Prostate gland (tissue), 2 donors: ENCODE measurements around the gene ELK1.

Experiments used
- CTCF ChIP-seq, 4 experiments: fragments of 200-600 bp in 2 of 4; fragments of 450-650 bp in 2 of 4; sonication (generic) in 2 of 4; IDR thresholded peaks; 1 replicate in 3 of 4; 2 replicates in 1 of 4; pipeline ENCODE4 v1.5.1; 2016 to 2019; ENCODE audit warnings: antibody characterized with exemption in 4 of 4, mild to moderate bottlenecking in 2 of 4, moderate library complexity in 2 of 4
- POLR2A ChIP-seq: fragments of 450-650 bp; IDR thresholded peaks from one replicate; pipeline ENCODE4 v1.6.1; 2016; ENCODE audit warnings: antibody characterized with exemption, mild to moderate bottlenecking

GRCh38 chrX:47618923-47619485 is 31.4 kb downstream of the ELK1 start:
- no peak for TF ChIP-seq CTCF (IDR thresholded peaks at IDR 0.05)
- no peak for TF ChIP-seq POLR2A
